ENCODE results near the gene ATF4. TPM values are rescaled to one million over a fixed set of nuclear protein-coding genes. Genes with fewer than 3 reads are reported as not detected.

ATF4 gene
- total RNA-seq, 1 experiment from 2014 or later, result 372 TPM

DNA sequence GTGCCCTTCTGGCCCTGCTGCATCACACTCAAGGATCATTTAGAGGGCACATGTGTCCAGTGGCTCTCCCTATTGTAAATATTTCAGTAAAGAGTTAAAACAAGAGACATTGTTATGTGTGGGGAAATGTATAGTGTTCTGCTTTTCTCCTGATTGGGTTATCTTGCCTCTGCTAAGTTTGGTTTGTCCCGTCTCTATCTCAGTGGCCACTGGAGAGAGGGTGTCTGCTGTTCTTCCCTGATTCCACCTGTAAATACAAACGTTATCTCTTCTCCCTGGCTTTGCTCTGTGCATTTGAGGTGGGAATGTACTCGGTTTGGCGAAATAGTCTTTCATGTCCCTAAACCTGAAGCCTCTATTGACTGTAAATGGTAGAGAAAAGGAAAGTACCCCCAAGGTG, 12.0 kb upstream of the ATF4 start:
- H3K4me3 Mint-ChIP-seq (ENCODE audit: low read depth, unreplicated experiment), result no peak overlapping the region
- no peak overlapping the region for H3K27ac Mint-ChIP-seq (ENCODE audit: unreplicated experiment)
- no peaks in the 10 kb centered on the region for H3K27me3 Mint-ChIP-seq (ENCODE audit: unreplicated experiment)
- no peaks in the 10 kb centered on the region for H3K9me3 Mint-ChIP-seq (ENCODE audit: low read depth, unreplicated experiment)
- peaks cover 25% of the 10 kb centered on the region for H3K4me1 Mint-ChIP-seq (ENCODE audit: low read depth, unreplicated experiment)
- no peak for DNase-seq
- peaks cover 78% of the 10 kb centered on the region for H3K36me3 Mint-ChIP-seq (ENCODE audit: insufficient read depth, unreplicated experiment)
- TF ChIP-seq, protein P1, sequence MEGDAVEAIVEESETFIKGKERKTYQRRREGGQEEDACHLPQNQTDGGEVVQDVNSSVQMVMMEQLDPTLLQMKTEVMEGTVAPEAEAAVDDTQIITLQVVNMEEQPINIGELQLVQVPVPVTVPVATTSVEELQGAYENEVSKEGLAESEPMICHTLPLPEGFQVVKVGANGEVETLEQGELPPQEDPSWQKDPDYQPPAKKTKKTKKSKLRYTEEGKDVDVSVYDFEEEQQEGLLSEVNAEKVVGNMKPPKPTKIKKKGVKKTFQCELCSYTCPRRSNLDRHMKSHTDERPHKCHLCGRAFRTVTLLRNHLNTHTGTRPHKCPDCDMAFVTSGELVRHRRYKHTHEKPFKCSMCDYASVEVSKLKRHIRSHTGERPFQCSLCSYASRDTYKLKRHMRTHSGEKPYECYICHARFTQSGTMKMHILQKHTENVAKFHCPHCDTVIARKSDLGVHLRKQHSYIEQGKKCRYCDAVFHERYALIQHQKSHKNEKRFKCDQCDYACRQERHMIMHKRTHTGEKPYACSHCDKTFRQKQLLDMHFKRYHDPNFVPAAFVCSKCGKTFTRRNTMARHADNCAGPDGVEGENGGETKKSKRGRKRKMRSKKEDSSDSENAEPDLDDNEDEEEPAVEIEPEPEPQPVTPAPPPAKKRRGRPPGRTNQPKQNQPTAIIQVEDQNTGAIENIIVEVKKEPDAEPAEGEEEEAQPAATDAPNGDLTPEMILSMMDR (IDR thresholded peaks at IDR 0.05; ENCODE audit: unreplicated experiment), result no peak
- no TSS peak for BruUV-seq (replicated peaks)
- CTCF ChIA-PET, result no interaction called here
- intact Hi-C loops (cut with micrococcal nuclease; ENCODE audit: unreplicated experiment), result no loop called here

DNA sequence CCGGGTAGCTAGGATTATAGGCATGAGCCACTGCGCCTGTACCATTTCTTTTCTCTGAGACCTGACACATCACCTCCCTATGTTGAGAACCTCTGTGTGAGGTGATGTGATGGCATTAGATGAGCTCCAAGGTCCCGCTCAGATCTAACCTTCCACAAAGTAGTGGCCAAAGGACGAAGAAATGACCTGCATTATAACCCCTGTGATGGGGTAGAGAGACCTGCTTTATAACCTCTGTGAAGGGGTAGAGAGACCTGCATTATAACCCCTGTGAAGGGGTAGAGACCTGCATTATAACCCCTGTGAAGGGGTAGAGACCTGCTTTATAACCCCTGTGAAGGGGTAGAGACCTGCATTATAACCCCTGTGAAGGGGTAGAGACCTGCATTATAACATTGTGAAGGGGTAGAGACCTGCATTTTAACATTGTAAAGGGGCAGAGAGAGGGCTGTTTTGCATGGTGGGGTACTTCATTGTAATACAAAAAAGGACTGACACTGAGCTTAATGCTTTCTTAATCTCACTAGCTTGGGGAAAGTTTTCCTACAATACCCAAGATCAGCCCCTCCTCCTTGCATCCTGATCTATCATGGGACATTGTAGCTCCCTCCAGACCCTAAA, 9.7 kb upstream of the ATF4 start:
- intact Hi-C loops (cut with micrococcal nuclease; ENCODE audit: unreplicated experiment), result no loop called here
- Mint-ChIP-seq H3K4me1 (ENCODE audit: low read depth, unreplicated experiment) (peaks cover 14% of the 10 kb centered on the region), H3K27me3 (ENCODE audit: unreplicated experiment) (no peaks in the 10 kb centered on the region), H3K9me3 (ENCODE audit: low read depth, unreplicated experiment) (no peaks in the 10 kb centered on the region), H3K27ac (ENCODE audit: unreplicated experiment) (no peak overlapping the region), H3K4me3 (ENCODE audit: low read depth, unreplicated experiment) (no peak overlapping the region), H3K36me3 (ENCODE audit: insufficient read depth, unreplicated experiment) (peaks cover 83% of the 10 kb centered on the region)
- TF ChIP-seq, protein P1 (IDR thresholded peaks at IDR 0.05; ENCODE audit: unreplicated experiment), result no peak
- CTCF ChIA-PET, result interaction anchor here (0.6 to 1.2 kb wide), 3 partner anchors 47 to 687 kb away, joined by 3 to 4 read pairs (median 3); partner anchors contain the start of gene TAB1
- BruUV-seq (replicated peaks), result no TSS peak
- no peak for DNase-seq

DNA sequence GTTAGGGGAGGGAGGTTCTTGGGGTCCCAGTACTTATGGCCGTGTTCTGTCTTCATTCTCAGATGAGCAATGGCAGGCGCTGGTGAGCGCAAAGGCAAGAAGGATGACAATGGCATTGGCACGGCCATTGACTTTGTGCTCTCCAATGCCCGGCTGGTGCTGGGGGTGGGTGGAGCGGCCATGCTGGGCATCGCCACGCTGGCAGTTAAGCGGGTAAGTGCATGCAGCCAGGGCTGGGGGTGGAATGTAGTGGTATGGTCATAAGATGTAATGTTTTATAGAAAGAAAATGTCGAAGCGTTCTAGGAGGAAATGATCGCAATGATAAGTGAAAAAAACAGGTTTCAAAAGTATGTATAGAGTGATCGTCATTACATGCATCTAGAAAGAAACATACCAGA, 9.1 kb upstream of the ATF4 start:
- CTCF ChIA-PET, result interaction anchor here (1.1 kb wide), 1 partner anchor 14 kb away, joined by 3 read pairs; no protein-coding TSS in a partner anchor
- Mint-ChIP-seq H3K27ac (ENCODE audit: unreplicated experiment) (no peak overlapping the region), H3K36me3 (ENCODE audit: insufficient read depth, unreplicated experiment) (peaks cover 83% of the 10 kb centered on the region), H3K4me3 (ENCODE audit: low read depth, unreplicated experiment) (no peak overlapping the region), H3K4me1 (ENCODE audit: low read depth, unreplicated experiment) (peaks cover 10% of the 10 kb centered on the region), H3K27me3 (ENCODE audit: unreplicated experiment) (no peaks in the 10 kb centered on the region), H3K9me3 (ENCODE audit: low read depth, unreplicated experiment) (no peaks in the 10 kb centered on the region)
- no TSS peak for BruUV-seq (replicated peaks)
- no peak for DNase-seq
- intact Hi-C loops (cut with micrococcal nuclease; ENCODE audit: unreplicated experiment), result no loop called here
- TF ChIP-seq, protein P1 (IDR thresholded peaks at IDR 0.05; ENCODE audit: unreplicated experiment), result no peak

DNA sequence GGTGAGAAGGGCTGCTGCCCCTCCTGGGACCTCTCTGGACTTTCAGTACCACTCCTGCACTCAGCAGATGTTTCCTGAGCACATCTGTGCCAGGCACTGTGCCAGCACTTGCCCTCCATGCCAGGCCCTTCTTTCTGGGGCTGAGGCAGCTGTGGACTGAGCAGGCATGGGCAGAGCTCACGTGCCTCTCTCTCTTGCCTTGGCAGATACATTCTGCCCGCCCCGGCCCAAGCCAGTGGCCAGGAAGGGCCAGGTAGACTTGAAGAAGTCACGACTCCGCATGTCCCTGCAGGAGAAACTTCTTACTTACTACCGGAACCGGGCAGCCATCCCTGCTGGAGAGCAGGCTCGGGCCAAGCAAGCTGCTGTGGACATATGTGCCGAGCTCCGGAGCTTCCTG, 8.3 kb upstream of the ATF4 start:
- Mint-ChIP-seq H3K27ac (ENCODE audit: unreplicated experiment) (no peak overlapping the region), H3K27me3 (ENCODE audit: unreplicated experiment) (no peaks in the 10 kb centered on the region), H3K4me3 (ENCODE audit: low read depth, unreplicated experiment) (no peak overlapping the region), H3K9me3 (ENCODE audit: low read depth, unreplicated experiment) (no peaks in the 10 kb centered on the region), H3K4me1 (ENCODE audit: low read depth, unreplicated experiment) (peaks cover 10% of the 10 kb centered on the region), H3K36me3 (ENCODE audit: insufficient read depth, unreplicated experiment) (peaks cover 79% of the 10 kb centered on the region)
- BruUV-seq (replicated peaks), result no TSS peak
- intact Hi-C loops (cut with micrococcal nuclease; ENCODE audit: unreplicated experiment), result no loop called here
- TF ChIP-seq, protein P1 (IDR thresholded peaks at IDR 0.05; ENCODE audit: unreplicated experiment), result no peak
- CTCF ChIA-PET, result interaction anchor here (0.6 to 1.1 kb wide), 2 partner anchors 15 to 31 kb away, joined by 3 read pairs; no protein-coding TSS in a partner anchor
- DNase-seq, result no peak

Measured in Calu3 (cell line).